Endothelial cell of umbilical vein (primary cell): ENCODE results near the gene GRK4. TPM values are rescaled to one million over a fixed set of nuclear protein-coding genes. Genes with fewer than 3 reads are reported as not detected.

Source experiments
- BruUV-seq: library from RNA; stranded (reverse); fragments of 400-500 nt; replicated peaks from 2 replicates; lab custom pipeline; 2021; lab: Mats Ljungman, UMichigan
- CTCF ChIA-PET: fragments of 300-600, 350-600 bp; sonication (Branson Sonifier 250); formaldehyde crosslinking; loops from one replicate; lab custom pipeline; 2021; ENCODE audit warnings: antibody characterized with exemption, inconsistent platforms; lab: Charles Lee
- POLR2A ChIA-PET: fragments of 300-600, 350-600 bp; sonication (Branson Sonifier 250); formaldehyde crosslinking; loops from one replicate; lab custom pipeline; 2021; ENCODE audit warnings: antibody characterized with exemption, inconsistent platforms; lab: Charles Lee
- DNase-seq: peaks from one replicate; pipeline ENCODE4 v3.0.0-alpha.2; 2011; ENCODE audit warnings: low read depth, low spot score
- FAIRE-seq: peaks from 2 replicates; lab custom pipeline; 2011; peaks lifted over from hg19 to GRCh38; lab: Jason Lieb, UNC
- H2AFZ ChIP-seq: 2 replicates; pipeline ENCODE4 v1.6.0; 2012; ENCODE audit warnings: low read depth, low read length, control low read depth, inconsistent platforms
- H3K27ac ChIP-seq: 2 replicates; pipeline ENCODE4 v1.5.1; 2011; ENCODE audit warnings: low read depth, mild to moderate bottlenecking, control low read depth, low read length, moderate library complexity; ENCODE audit not compliant: insufficient read depth
- H3K27me3 ChIP-seq, 2 experiments: 2 replicates each; pipeline versions ENCODE4 v1.6.0 to v1.6.1; 2011; ENCODE audit warnings: low read length in 2 of 2, mixed read lengths in 1 of 2; ENCODE audit not compliant: control insufficient read depth in 2 of 2, insufficient read depth in 2 of 2
- H3K36me3 ChIP-seq, 2 experiments: 2 replicates in 1 of 2; 3 replicates in 1 of 2; pipeline ENCODE4 v1.5.1; 2011; ENCODE audit warnings: low read length in 2 of 2, mild to moderate bottlenecking in 1 of 2, moderate library complexity in 1 of 2; ENCODE audit not compliant: control insufficient read depth in 2 of 2, insufficient read depth in 2 of 2; ENCODE audit errors: extremely low read depth in 1 of 2
- H3K4me1 ChIP-seq: 3 replicates; pipeline ENCODE4 v1.5.1; 2011; ENCODE audit warnings: mild to moderate bottlenecking, low read length; ENCODE audit not compliant: control insufficient read depth, insufficient read depth; ENCODE audit errors: extremely low read depth
- H3K4me2 ChIP-seq: 2 replicates; pipeline ENCODE4 v1.6.1; 2011; ENCODE audit warnings: low read length, control low read depth, mixed read lengths; ENCODE audit not compliant: insufficient read depth
- H3K4me3 ChIP-seq, 3 experiments: fragments of 200-600 bp in 1 of 3; sonication (generic), shearing (Covaris generic) in 1 of 3; replicated peaks in 1 of 3; 2 replicates each; pipeline ENCODE4 v1.5.1; 2011 to 2016; ENCODE audit warnings: control low read depth in 3 of 3, low read length in 3 of 3, mild to moderate bottlenecking in 2 of 3, inconsistent platforms in 1 of 3, low read depth in 1 of 3, moderate library complexity in 1 of 3; ENCODE audit not compliant: insufficient read depth in 1 of 3
- H3K79me2 ChIP-seq: 2 replicates; pipeline ENCODE4 v1.6.0; 2012; ENCODE audit warnings: low read length, inconsistent platforms; ENCODE audit not compliant: control insufficient read depth, insufficient read depth
- H3K9ac ChIP-seq: replicated peaks from 2 replicates; pipeline ENCODE3; 2011; ENCODE audit warnings: low read length, control low read depth; ENCODE audit not compliant: insufficient read depth; ENCODE audit errors: extremely low read depth
- H3K9me1 ChIP-seq: replicated peaks from 3 replicates; pipeline ENCODE4 v1.6.0; 2011; ENCODE audit warnings: mild to moderate bottlenecking, low read length; ENCODE audit not compliant: control insufficient read depth, insufficient read depth; ENCODE audit errors: extremely low read depth
- H3K9me3 ChIP-seq: replicated peaks from 2 replicates; pipeline ENCODE4 v1.5.1; 2012; ENCODE audit warnings: low read length, inconsistent platforms; ENCODE audit not compliant: control insufficient read depth, insufficient read depth
- H4K20me1 ChIP-seq: replicated peaks from 2 replicates; pipeline ENCODE3; 2011; ENCODE audit warnings: mild to moderate bottlenecking, low read length; ENCODE audit not compliant: control insufficient read depth, insufficient read depth; ENCODE audit errors: extremely low read depth
- CTCF ChIP-seq, 2 donors: IDR thresholded peaks; 1 replicate in 1 of 2; 2 replicates in 1 of 2; pipeline ENCODE4 v1.5.1; 2011; ENCODE audit warnings: low read length in 2 of 2, mild to moderate bottlenecking in 2 of 2, moderate library complexity in 2 of 2, control low read depth in 1 of 2, inconsistent platforms in 1 of 2, low read depth in 1 of 2; ENCODE audit not compliant: insufficient read depth in 1 of 2; ENCODE audit errors: extremely low read depth in 1 of 2
- MYC ChIP-seq: IDR thresholded peaks from one replicate; pipeline ENCODE4 v1.6.1; 2011; ENCODE audit warnings: mild to moderate bottlenecking, low read depth, low read length
- POLR2A ChIP-seq: IDR thresholded peaks from 2 replicates; pipeline ENCODE4 v1.6.1; 2012; ENCODE audit warnings: low read depth, mild to moderate bottlenecking, control low read depth, low read length
- dilution Hi-C: fragments of 300-500 bp; cut with MboI; formaldehyde crosslinking; loops from one replicate; pipeline ENCODE4 v1.15.0; 2019; ENCODE audit warnings: low sequenced_read_pairs; ENCODE audit not compliant: extremely low pct_ligation_motif_present
- intact Hi-C: fragments of 100-400 bp; cut with micrococcal nuclease; formaldehyde crosslinking; loops from one replicate; pipeline ENCODE4 v1.10.0; 2022
- polyA plus RNA-seq, 4 experiments: library from polyadenylated mRNA; depleted of rRNA in 3 of 4; stranded (reverse) in 3 of 4; unstranded in 1 of 4; fragments of >200 nt; gene quantifications; 2 replicates each; pipeline versions ENCODE4 v1.2.1 to v1.2.3, GENCODE V29; 2011 to 2012; ENCODE audit warnings: missing spikeins in 1 of 4
- total RNA-seq: library from RNA; stranded (reverse); gene quantifications from 2 replicates; pipeline ENCODE4 v1.2.3, GENCODE V29; 2021

Gene GRK4
- total and polyA plus RNA-seq, 2 donors (not counting 3 experiments of a cell fraction or from before 2014, with no cell fraction given), result 3.1 to 6.3 TPM

GRCh38 chr4:2930758-2931511 is 32.4 kb upstream of the GRK4 start:
- Histone ChIP-seq H3K9ac (no peak overlapping the region), H4K20me1 (no peaks in the 10 kb centered on the region), H3K4me3 (no peak overlapping the region), H3K79me2 (peaks cover 18% of the 10 kb centered on the region), H3K9me1 (no peaks in the 10 kb centered on the region), H3K36me3 (peaks cover 7 to 37% of the 10 kb centered on the region in 2 experiments), H3K27me3 (no peaks in the 10 kb centered on the region), H3K9me3 (no peaks in the 10 kb centered on the region), H3K27ac (no peak overlapping the region), H3K4me2 (no peak overlapping the region), H2AFZ (no peak overlapping the region), H3K4me1 (peaks cover 27% of the 10 kb centered on the region)
- POLR2A ChIA-PET, result no interaction called here
- intact Hi-C loops (loop anchor here (5.0 kb wide), 1 partner anchor 89 kb away; the partner anchor contains the start of gene ADD1), dilution Hi-C loops (no loop called here)
- no peak for FAIRE-seq
- CTCF ChIA-PET, result interaction anchor here (0.9 kb wide), 1 partner anchor 62 kb away, joined by 3 read pairs; no protein-coding TSS in a partner anchor
- TSS peak; percentile 32 for BruUV-seq
- DNase-seq, result no peak
- no peak for TF ChIP-seq POLR2A
- TF ChIP-seq CTCF (IDR thresholded peaks at IDR 0.05; ENCODE audit: extremely low read depth in 1 of 2, insufficient read depth in 1 of 2, low read depth in 1 of 2, low read length in 2 of 2), result peak in 1 of 2 donors; percentile 26
- no peak for TF ChIP-seq MYC
